ENCODE results near the gene GBX2.

GBX2 gene

DNA sequence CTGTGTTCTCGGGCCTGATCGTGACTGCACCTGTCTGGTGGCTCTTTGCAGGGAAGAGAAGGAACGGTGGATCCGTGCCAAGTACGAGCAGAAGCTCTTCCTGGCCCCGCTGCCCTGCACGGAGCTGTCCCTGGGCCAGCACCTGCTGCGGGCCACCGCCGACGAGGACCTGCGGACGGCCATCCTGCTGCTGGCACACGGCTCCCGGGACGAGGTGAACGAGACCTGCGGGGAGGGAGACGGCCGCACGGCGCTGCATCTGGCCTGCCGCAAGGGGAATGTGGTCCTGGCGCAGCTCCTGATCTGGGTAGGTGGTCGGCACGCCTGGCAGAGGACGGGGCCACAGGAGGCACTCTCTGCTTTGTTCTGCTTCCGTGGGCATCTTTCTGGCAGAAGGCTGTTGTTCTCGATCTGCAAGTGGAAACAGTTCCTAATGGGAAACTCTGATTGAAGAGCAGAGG lies 48.0 kb downstream of the GBX2 start:
- TF ChIP-seq, protein P1, sequence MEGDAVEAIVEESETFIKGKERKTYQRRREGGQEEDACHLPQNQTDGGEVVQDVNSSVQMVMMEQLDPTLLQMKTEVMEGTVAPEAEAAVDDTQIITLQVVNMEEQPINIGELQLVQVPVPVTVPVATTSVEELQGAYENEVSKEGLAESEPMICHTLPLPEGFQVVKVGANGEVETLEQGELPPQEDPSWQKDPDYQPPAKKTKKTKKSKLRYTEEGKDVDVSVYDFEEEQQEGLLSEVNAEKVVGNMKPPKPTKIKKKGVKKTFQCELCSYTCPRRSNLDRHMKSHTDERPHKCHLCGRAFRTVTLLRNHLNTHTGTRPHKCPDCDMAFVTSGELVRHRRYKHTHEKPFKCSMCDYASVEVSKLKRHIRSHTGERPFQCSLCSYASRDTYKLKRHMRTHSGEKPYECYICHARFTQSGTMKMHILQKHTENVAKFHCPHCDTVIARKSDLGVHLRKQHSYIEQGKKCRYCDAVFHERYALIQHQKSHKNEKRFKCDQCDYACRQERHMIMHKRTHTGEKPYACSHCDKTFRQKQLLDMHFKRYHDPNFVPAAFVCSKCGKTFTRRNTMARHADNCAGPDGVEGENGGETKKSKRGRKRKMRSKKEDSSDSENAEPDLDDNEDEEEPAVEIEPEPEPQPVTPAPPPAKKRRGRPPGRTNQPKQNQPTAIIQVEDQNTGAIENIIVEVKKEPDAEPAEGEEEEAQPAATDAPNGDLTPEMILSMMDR (conservative IDR thresholded peaks at IDR 0.05; ENCODE audit: low read depth, low read length): no peak
- Histone ChIP-seq H3K9ac (no peak overlapping the region), H3K27ac (no peak overlapping the region), H3K4me1 (ENCODE audit: low read depth, poor library complexity, severe bottlenecking) (no peaks in the 10 kb centered on the region), H3K79me2 (ENCODE audit: insufficient read depth, low read depth) (no peaks in the 10 kb centered on the region), H3K4me3 (IDR thresholded peaks at IDR 0.05; ENCODE audit: insufficient read depth, low read depth, low read length) (no peak overlapping the region), H3K36me3 (ENCODE audit: insufficient read depth) (no peaks in the 10 kb centered on the region), H4K20me1 (ENCODE audit: insufficient read depth) (no peaks in the 10 kb centered on the region), H3K4me2 (no peak overlapping the region), H3K27me3 (ENCODE audit: insufficient read depth, low read depth) (no peaks in the 10 kb centered on the region), H2AFZ (ENCODE audit: low read depth) (no peak overlapping the region)

DNA sequence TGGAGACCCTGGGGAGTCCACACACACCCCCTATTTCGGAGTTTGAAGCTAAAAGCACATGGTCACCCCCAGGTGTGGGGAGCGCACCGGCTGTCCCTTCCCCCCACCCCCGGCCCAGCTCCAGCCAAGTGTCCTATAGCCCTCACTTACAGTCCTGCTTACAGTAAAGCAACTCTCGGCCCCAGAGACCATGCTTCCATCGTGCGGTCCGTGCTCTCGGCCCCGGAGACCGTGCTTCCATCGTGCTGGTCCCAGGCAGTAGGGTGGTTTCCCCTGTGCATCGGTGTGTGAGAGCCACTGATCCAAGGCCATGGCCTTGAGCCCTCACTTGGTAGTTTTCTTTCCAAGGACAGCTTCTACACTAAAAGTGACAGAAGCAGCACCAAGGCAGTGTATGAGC lies 48.7 kb downstream of the GBX2 start:
- no peak overlapping the region for H2AFZ ChIP-seq (ENCODE audit: low read depth)
- no peak overlapping the region for H3K9ac ChIP-seq
- H3K4me1 ChIP-seq (ENCODE audit: low read depth, poor library complexity, severe bottlenecking): no peaks in the 10 kb centered on the region
- no peak overlapping the region for H3K4me3 ChIP-seq (IDR thresholded peaks at IDR 0.05; ENCODE audit: insufficient read depth, low read depth, low read length)
- H3K27me3 ChIP-seq (ENCODE audit: insufficient read depth, low read depth): no peaks in the 10 kb centered on the region
- TF ChIP-seq, protein P1 (conservative IDR thresholded peaks at IDR 0.05; ENCODE audit: low read depth, low read length): no peak
- H4K20me1 ChIP-seq (ENCODE audit: insufficient read depth): no peaks in the 10 kb centered on the region
- H3K4me2 ChIP-seq: no peak overlapping the region
- no peak overlapping the region for H3K27ac ChIP-seq
- H3K36me3 ChIP-seq (ENCODE audit: insufficient read depth): no peaks in the 10 kb centered on the region
- no peaks in the 10 kb centered on the region for H3K79me2 ChIP-seq (ENCODE audit: insufficient read depth, low read depth)

DNA sequence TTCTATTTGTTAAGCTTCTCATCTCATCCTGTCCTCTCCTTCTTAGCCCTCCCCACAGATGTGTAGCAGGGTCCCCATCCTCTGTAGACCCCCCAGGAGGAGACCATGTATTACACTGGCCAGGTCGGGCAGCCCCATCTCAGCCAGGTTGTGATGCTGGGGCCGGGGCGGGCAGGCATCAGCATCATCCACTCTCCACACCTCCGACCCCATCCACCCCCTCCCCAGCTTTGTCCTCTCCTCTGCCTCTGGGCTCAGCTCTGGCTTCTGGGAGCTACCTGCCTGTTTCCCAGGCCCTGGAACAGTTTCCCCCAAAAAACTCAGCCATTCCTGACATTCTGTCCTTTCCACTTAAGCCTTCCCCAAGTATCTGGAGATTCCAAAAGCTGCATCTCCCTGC lies 49.2 kb downstream of the GBX2 start:
- H3K27me3 ChIP-seq (ENCODE audit: insufficient read depth, low read depth): no peaks in the 10 kb centered on the region
- H4K20me1 ChIP-seq (ENCODE audit: insufficient read depth): no peaks in the 10 kb centered on the region
- TF ChIP-seq, protein P1 (conservative IDR thresholded peaks at IDR 0.05; ENCODE audit: low read depth, low read length): no peak
- no peaks in the 10 kb centered on the region for H3K36me3 ChIP-seq (ENCODE audit: insufficient read depth)
- no peak overlapping the region for H2AFZ ChIP-seq (ENCODE audit: low read depth)
- no peak overlapping the region for H3K9ac ChIP-seq
- H3K4me3 ChIP-seq (IDR thresholded peaks at IDR 0.05; ENCODE audit: insufficient read depth, low read depth, low read length): no peak overlapping the region
- H3K4me1 ChIP-seq (ENCODE audit: low read depth, poor library complexity, severe bottlenecking): no peaks in the 10 kb centered on the region
- H3K79me2 ChIP-seq (ENCODE audit: insufficient read depth, low read depth): no peaks in the 10 kb centered on the region
- H3K27ac ChIP-seq: no peak overlapping the region
- no peak overlapping the region for H3K4me2 ChIP-seq

DNA sequence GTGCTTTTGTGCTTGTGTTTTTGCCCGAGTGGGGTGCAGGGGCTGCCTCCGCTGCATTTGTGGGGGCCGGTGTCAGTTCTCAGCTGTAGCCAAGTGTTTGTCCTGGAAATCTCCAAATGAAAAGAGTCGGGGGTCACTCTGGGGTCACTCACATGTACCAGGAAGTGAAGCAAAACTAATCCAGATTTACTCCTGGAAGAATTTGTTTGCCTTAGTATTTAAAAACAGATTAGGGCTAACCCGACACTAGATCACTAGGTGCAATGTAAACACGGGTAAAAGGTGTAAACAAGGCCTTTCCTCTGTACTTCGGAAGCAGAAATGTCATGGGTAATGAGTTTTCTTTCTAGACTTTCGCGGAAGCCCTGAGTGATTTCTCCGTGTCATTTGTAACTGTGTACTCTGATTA lies 50.3 kb downstream of the GBX2 start:
- TF ChIP-seq, protein P1 (conservative IDR thresholded peaks at IDR 0.05; ENCODE audit: low read depth, low read length): no peak
- Histone ChIP-seq H2AFZ (ENCODE audit: low read depth) (no peak overlapping the region), H3K36me3 (ENCODE audit: insufficient read depth) (no peaks in the 10 kb centered on the region), H3K27me3 (ENCODE audit: insufficient read depth, low read depth) (no peaks in the 10 kb centered on the region), H3K79me2 (ENCODE audit: insufficient read depth, low read depth) (no peaks in the 10 kb centered on the region), H3K27ac (no peak overlapping the region), H3K4me1 (ENCODE audit: low read depth, poor library complexity, severe bottlenecking) (no peaks in the 10 kb centered on the region), H4K20me1 (ENCODE audit: insufficient read depth) (no peaks in the 10 kb centered on the region), H3K4me2 (no peak overlapping the region), H3K9ac (no peak overlapping the region), H3K4me3 (IDR thresholded peaks at IDR 0.05; ENCODE audit: insufficient read depth, low read depth, low read length) (no peak overlapping the region)
